ENCODE measurements around the gene TPO.

TPO gene

GRCh38 chr2:1438972-1439371 is 25.7 kb downstream of the TPO start:
- no peaks in the 10 kb centered on the region for H3K4me1 ChIP-seq (ENCODE audit: control insufficient read depth in 2 of 2, insufficient read depth in 2 of 2, low read length in 2 of 2)
- no peaks in the 10 kb centered on the region for H3K9me3 ChIP-seq (ENCODE audit: control insufficient read depth in 2 of 2, low read length in 2 of 2)
- no peaks in the 10 kb centered on the region for H3K36me3 ChIP-seq (ENCODE audit: control insufficient read depth in 2 of 2, insufficient read depth in 2 of 2, low read length in 2 of 2)
- H3K27ac ChIP-seq (ENCODE audit: low read depth in 2 of 2, low read length in 2 of 2), result no peak overlapping the region
- H3K27me3 ChIP-seq (ENCODE audit: control insufficient read depth in 2 of 2, insufficient read depth in 2 of 2, low read length in 2 of 2), result no peaks in the 10 kb centered on the region
- H3K4me3 ChIP-seq (ENCODE audit: low read length in 2 of 2), result no peak overlapping the region
- H3K9ac ChIP-seq (ENCODE audit: low read depth in 1 of 2, low read length in 2 of 2), result no peak overlapping the region

DNA sequence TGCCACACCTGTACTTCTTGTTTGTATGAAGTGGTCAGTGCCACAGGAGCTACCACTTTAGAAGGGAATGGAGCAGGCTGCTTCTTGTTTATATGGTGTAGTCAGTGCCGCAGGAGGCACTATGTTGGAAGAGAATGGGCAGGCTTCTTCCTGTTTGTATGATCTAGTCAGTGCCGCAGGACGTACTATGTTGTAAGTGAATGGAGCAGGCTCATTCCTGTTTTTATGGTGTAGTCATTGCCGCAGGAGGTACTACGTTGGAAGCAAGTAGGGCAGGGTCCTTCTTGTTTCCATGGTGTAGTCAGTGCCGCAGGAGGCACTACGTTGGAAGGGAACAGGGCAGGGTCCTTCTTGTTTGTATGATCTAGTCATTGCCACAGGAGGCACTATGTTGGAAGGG is 27.3 kb downstream of the TPO start:
- H3K4me3 ChIP-seq (ENCODE audit: low read length in 2 of 2), result no peak overlapping the region
- no peak overlapping the region for H3K27ac ChIP-seq (ENCODE audit: low read depth in 2 of 2, low read length in 2 of 2)

DNA sequence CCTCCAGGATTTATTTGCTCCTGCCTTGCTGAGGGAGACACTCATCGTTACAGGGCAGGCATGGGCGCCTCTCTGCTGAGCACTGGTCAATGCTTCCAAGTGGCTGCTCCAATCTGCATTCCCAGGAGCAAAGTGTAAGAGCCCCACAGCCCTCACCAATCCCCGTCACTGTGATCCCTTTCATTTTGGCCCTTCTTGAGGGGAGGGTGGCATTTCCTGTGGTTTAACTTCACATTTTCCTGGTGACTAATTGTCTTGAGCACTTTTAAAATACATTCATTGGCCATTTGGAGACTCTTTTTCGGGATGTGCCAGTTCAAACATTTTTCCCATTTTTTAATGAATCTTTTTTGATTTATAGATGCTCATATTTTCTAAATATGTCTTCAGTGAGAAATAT is 33.0 kb downstream of the TPO start:
- H3K4me3 ChIP-seq (ENCODE audit: low read length in 2 of 2), result no peak overlapping the region
- no peak overlapping the region for H3K27ac ChIP-seq (ENCODE audit: low read depth in 2 of 2, low read length in 2 of 2)
- no peaks in the 10 kb centered on the region for H3K9me3 ChIP-seq (ENCODE audit: control insufficient read depth in 2 of 2, low read length in 2 of 2)
- peaks cover 0 to 4% of the 10 kb centered on the region in 2 donors for H3K27me3 ChIP-seq (ENCODE audit: control insufficient read depth in 2 of 2, insufficient read depth in 2 of 2, low read length in 2 of 2)
- no peak overlapping the region for H3K9ac ChIP-seq (ENCODE audit: low read depth in 1 of 2, low read length in 2 of 2)
- H3K36me3 ChIP-seq (ENCODE audit: control insufficient read depth in 2 of 2, insufficient read depth in 2 of 2, low read length in 2 of 2), result no peaks in the 10 kb centered on the region
- H3K4me1 ChIP-seq (ENCODE audit: control insufficient read depth in 2 of 2, insufficient read depth in 2 of 2, low read length in 2 of 2), result no peaks in the 10 kb centered on the region

More for the DNA sequence above, 27.3 kb downstream of the TPO start:
- Histone ChIP-seq H3K36me3 (ENCODE audit: control insufficient read depth in 2 of 2, insufficient read depth in 2 of 2, low read length in 2 of 2) (no peaks in the 10 kb centered on the region), H3K27me3 (ENCODE audit: control insufficient read depth in 2 of 2, insufficient read depth in 2 of 2, low read length in 2 of 2) (no peaks in the 10 kb centered on the region), H3K9me3 (ENCODE audit: control insufficient read depth in 2 of 2, low read length in 2 of 2) (no peaks in the 10 kb centered on the region), H3K9ac (ENCODE audit: low read depth in 1 of 2, low read length in 2 of 2) (no peak overlapping the region), H3K4me1 (ENCODE audit: control insufficient read depth in 2 of 2, insufficient read depth in 2 of 2, low read length in 2 of 2) (no peaks in the 10 kb centered on the region)

DNA sequence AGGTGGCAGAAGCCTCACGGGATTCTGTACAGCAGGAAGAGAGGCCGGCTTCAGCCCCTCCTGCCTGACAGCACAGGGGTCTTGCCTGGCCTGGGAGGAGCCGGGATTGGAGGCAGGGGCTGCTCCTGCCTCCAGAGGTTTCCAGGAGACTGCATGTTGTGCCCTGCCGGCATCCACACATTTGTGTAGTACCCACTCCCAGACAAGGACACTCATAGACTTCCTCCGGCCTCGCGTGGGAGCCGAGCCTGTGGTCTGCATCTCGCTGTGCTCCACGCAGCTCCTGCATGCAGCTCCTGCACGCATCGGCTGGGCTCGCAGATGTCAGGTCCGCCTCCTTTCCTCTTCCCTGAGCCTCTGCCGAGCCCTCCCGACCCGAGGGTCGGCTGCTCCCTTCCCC is 34.7 kb downstream of the TPO start:
- Histone ChIP-seq H3K9me3 (ENCODE audit: control insufficient read depth in 2 of 2, low read length in 2 of 2) (no peaks in the 10 kb centered on the region), H3K27ac (ENCODE audit: low read depth in 2 of 2, low read length in 2 of 2) (no peak overlapping the region), H3K36me3 (ENCODE audit: control insufficient read depth in 2 of 2, insufficient read depth in 2 of 2, low read length in 2 of 2) (no peaks in the 10 kb centered on the region), H3K4me3 (ENCODE audit: low read length in 2 of 2) (no peak overlapping the region), H3K4me1 (ENCODE audit: control insufficient read depth in 2 of 2, insufficient read depth in 2 of 2, low read length in 2 of 2) (no peaks in the 10 kb centered on the region), H3K9ac (ENCODE audit: low read depth in 1 of 2, low read length in 2 of 2) (no peak overlapping the region), H3K27me3 (ENCODE audit: control insufficient read depth in 2 of 2, insufficient read depth in 2 of 2, low read length in 2 of 2) (peaks cover 0 to 4% of the 10 kb centered on the region in 2 donors)

- Histone ChIP-seq H3K9ac (ENCODE audit: low read depth in 1 of 2, low read length in 2 of 2) (no peak overlapping the region), H3K4me3 (ENCODE audit: low read length in 2 of 2) (no peak overlapping the region), H3K36me3 (ENCODE audit: control insufficient read depth in 2 of 2, insufficient read depth in 2 of 2, low read length in 2 of 2) (no peaks in the 10 kb centered on the region), H3K4me1 (ENCODE audit: control insufficient read depth in 2 of 2, insufficient read depth in 2 of 2, low read length in 2 of 2) (no peaks in the 10 kb centered on the region), H3K27ac (ENCODE audit: low read depth in 2 of 2, low read length in 2 of 2) (no peak overlapping the region), H3K27me3 (ENCODE audit: control insufficient read depth in 2 of 2, insufficient read depth in 2 of 2, low read length in 2 of 2) (peaks cover 0 to 4% of the 10 kb centered on the region in 2 donors), H3K9me3 (ENCODE audit: control insufficient read depth in 2 of 2, low read length in 2 of 2) (no peaks in the 10 kb centered on the region)
These were observed 37.7 kb downstream of the TPO start for GRCh38 chr2:1450915-1451314.

GRCh38 chr2:1451422-1451821 is 38.2 kb downstream of the TPO start:
- no peaks in the 10 kb centered on the region for H3K9me3 ChIP-seq (ENCODE audit: control insufficient read depth in 2 of 2, low read length in 2 of 2)
- no peak overlapping the region for H3K9ac ChIP-seq (ENCODE audit: low read depth in 1 of 2, low read length in 2 of 2)
- H3K4me3 ChIP-seq (ENCODE audit: low read length in 2 of 2), result no peak overlapping the region
- no peaks in the 10 kb centered on the region for H3K36me3 ChIP-seq (ENCODE audit: control insufficient read depth in 2 of 2, insufficient read depth in 2 of 2, low read length in 2 of 2)
- no peak overlapping the region for H3K27ac ChIP-seq (ENCODE audit: low read depth in 2 of 2, low read length in 2 of 2)
- peaks cover 0 to 4% of the 10 kb centered on the region in 2 donors for H3K27me3 ChIP-seq (ENCODE audit: control insufficient read depth in 2 of 2, insufficient read depth in 2 of 2, low read length in 2 of 2)
- H3K4me1 ChIP-seq (ENCODE audit: control insufficient read depth in 2 of 2, insufficient read depth in 2 of 2, low read length in 2 of 2), result no peaks in the 10 kb centered on the region

- no peak overlapping the region for H3K9ac ChIP-seq (ENCODE audit: low read depth in 1 of 2, low read length in 2 of 2)
- peaks cover 0 to 2% of the 10 kb centered on the region in 2 donors for H3K27me3 ChIP-seq (ENCODE audit: control insufficient read depth in 2 of 2, insufficient read depth in 2 of 2, low read length in 2 of 2)
- H3K36me3 ChIP-seq (ENCODE audit: control insufficient read depth in 2 of 2, insufficient read depth in 2 of 2, low read length in 2 of 2), result no peaks in the 10 kb centered on the region
- no peak overlapping the region for H3K4me3 ChIP-seq (ENCODE audit: low read length in 2 of 2)
- no peaks in the 10 kb centered on the region for H3K9me3 ChIP-seq (ENCODE audit: control insufficient read depth in 2 of 2, low read length in 2 of 2)
- H3K4me1 ChIP-seq (ENCODE audit: control insufficient read depth in 2 of 2, insufficient read depth in 2 of 2, low read length in 2 of 2), result no peaks in the 10 kb centered on the region
- H3K27ac ChIP-seq (ENCODE audit: low read depth in 2 of 2, low read length in 2 of 2), result no peak overlapping the region
These were observed 40.3 kb downstream of the TPO start for GRCh38 chr2:1453561-1453960.

- no peaks in the 10 kb centered on the region for H3K36me3 ChIP-seq (ENCODE audit: control insufficient read depth in 2 of 2, insufficient read depth in 2 of 2, low read length in 2 of 2)
- H3K9ac ChIP-seq (ENCODE audit: low read depth in 1 of 2, low read length in 2 of 2), result no peak overlapping the region
- no peak overlapping the region for H3K27ac ChIP-seq (ENCODE audit: low read depth in 2 of 2, low read length in 2 of 2)
- no peaks in the 10 kb centered on the region for H3K4me1 ChIP-seq (ENCODE audit: control insufficient read depth in 2 of 2, insufficient read depth in 2 of 2, low read length in 2 of 2)
- no peaks in the 10 kb centered on the region for H3K9me3 ChIP-seq (ENCODE audit: control insufficient read depth in 2 of 2, low read length in 2 of 2)
- no peak overlapping the region for H3K4me3 ChIP-seq (ENCODE audit: low read length in 2 of 2)
- H3K27me3 ChIP-seq (ENCODE audit: control insufficient read depth in 2 of 2, insufficient read depth in 2 of 2, low read length in 2 of 2), result no peaks in the 10 kb centered on the region
These were observed 41.1 kb downstream of the TPO start for GRCh38 chr2:1454346-1454745.

- Histone ChIP-seq H3K4me3 (ENCODE audit: low read length in 2 of 2) (no peak overlapping the region), H3K27me3 (ENCODE audit: control insufficient read depth in 2 of 2, insufficient read depth in 2 of 2, low read length in 2 of 2) (no peaks in the 10 kb centered on the region), H3K27ac (ENCODE audit: low read depth in 2 of 2, low read length in 2 of 2) (no peak overlapping the region), H3K4me1 (ENCODE audit: control insufficient read depth in 2 of 2, insufficient read depth in 2 of 2, low read length in 2 of 2) (no peaks in the 10 kb centered on the region), H3K36me3 (ENCODE audit: control insufficient read depth in 2 of 2, insufficient read depth in 2 of 2, low read length in 2 of 2) (no peaks in the 10 kb centered on the region), H3K9me3 (ENCODE audit: control insufficient read depth in 2 of 2, low read length in 2 of 2) (no peaks in the 10 kb centered on the region), H3K9ac (ENCODE audit: low read depth in 1 of 2, low read length in 2 of 2) (no peak overlapping the region)
These were observed 42.2 kb downstream of the TPO start for GRCh38 chr2:1455466-1455865.

GRCh38 chr2:1458432-1458831 is 45.2 kb downstream of the TPO start:
- Histone ChIP-seq H3K9me3 (ENCODE audit: control insufficient read depth in 2 of 2, low read length in 2 of 2) (no peaks in the 10 kb centered on the region), H3K27ac (ENCODE audit: low read depth in 2 of 2, low read length in 2 of 2) (no peak overlapping the region), H3K4me1 (ENCODE audit: control insufficient read depth in 2 of 2, insufficient read depth in 2 of 2, low read length in 2 of 2) (no peaks in the 10 kb centered on the region), H3K4me3 (ENCODE audit: low read length in 2 of 2) (no peak overlapping the region), H3K36me3 (ENCODE audit: control insufficient read depth in 2 of 2, insufficient read depth in 2 of 2, low read length in 2 of 2) (no peaks in the 10 kb centered on the region), H3K27me3 (ENCODE audit: control insufficient read depth in 2 of 2, insufficient read depth in 2 of 2, low read length in 2 of 2) (no peaks in the 10 kb centered on the region), H3K9ac (ENCODE audit: low read depth in 1 of 2, low read length in 2 of 2) (no peak overlapping the region)

GRCh38 chr2:1459727-1460126 is 46.5 kb downstream of the TPO start:
- no peak overlapping the region for H3K27ac ChIP-seq (ENCODE audit: low read depth in 2 of 2, low read length in 2 of 2)
- no peak overlapping the region for H3K4me3 ChIP-seq (ENCODE audit: low read length in 2 of 2)
- H3K27me3 ChIP-seq (ENCODE audit: control insufficient read depth in 2 of 2, insufficient read depth in 2 of 2, low read length in 2 of 2), result no peaks in the 10 kb centered on the region
- H3K9ac ChIP-seq (ENCODE audit: low read depth in 1 of 2, low read length in 2 of 2), result no peak overlapping the region
- H3K4me1 ChIP-seq (ENCODE audit: control insufficient read depth in 2 of 2, insufficient read depth in 2 of 2, low read length in 2 of 2), result no peaks in the 10 kb centered on the region
- H3K36me3 ChIP-seq (ENCODE audit: control insufficient read depth in 2 of 2, insufficient read depth in 2 of 2, low read length in 2 of 2), result no peaks in the 10 kb centered on the region
- no peaks in the 10 kb centered on the region for H3K9me3 ChIP-seq (ENCODE audit: control insufficient read depth in 2 of 2, low read length in 2 of 2)

Measured in mucosa of rectum (tissue), 2 donors.